Left lobe of liver (tissue), 2 donors: ENCODE data around the gene RXRG. TPM values are rescaled to one million over a fixed set of nuclear protein-coding genes. Genes with fewer than 3 reads are reported as not detected.

Source experiments
- ATAC-seq: fragments of 200-7000 bp; cut with Tn5 transposase; one replicate; pipeline ENCODE4 v1.9.1; 2020; ENCODE audit warnings: mild to moderate bottlenecking, moderate library complexity
- DNase-seq: peaks from one replicate; pipeline ENCODE4 v3.0.0-alpha.2; 2020; ENCODE audit warnings: low spot score
- total RNA-seq: library from RNA; stranded (reverse); gene quantifications from one replicate; pipeline ENCODE4 v1.2.1, GENCODE V29; 2021
- donor health status: DM: no; HTN: no; CAD: no; lungs with moderate emphysema.
- donor health status: DM: no; HTN: yes; CAD: no.

The RXRG gene
- total RNA-seq, 1 donor from 2014 or later = 0.55 TPM

- DNase-seq (no peak), ATAC-seq (no peak)
Measured at GRCh38 chr1:165452336-165453130, 7.6 kb upstream of the RXRG start.

- DNase-seq (no peak), ATAC-seq (no peak)
Measured at GRCh38 chr1:165451691-165452090, 6.8 kb upstream of the RXRG start.

GRCh38 chr1:165449131-165449530, 4.2 kb upstream of the RXRG start:
- no peak for ATAC-seq
- no peak for DNase-seq

- no peak for ATAC-seq
- DNase-seq = no peak
Measured at GRCh38 chr1:165445388-165445787, 462 bp upstream of the RXRG start.

GRCh38 chr1:165443539-165444311, 1.2 kb downstream of the RXRG start:
- ATAC-seq (peak; percentile 23), DNase-seq (no peak)

GRCh38 chr1:165442653-165443052, 2.3 kb downstream of the RXRG start:
- no peak for DNase-seq
- ATAC-seq = no peak

GRCh38 chr1:165442053-165442452, 2.9 kb downstream of the RXRG start:
- no peak for DNase-seq
- peak; percentile 83 for ATAC-seq

GRCh38 chr1:165441166-165441880, 3.6 kb downstream of the RXRG start:
- ATAC-seq = no peak
- DNase-seq = no peak

GRCh38 chr1:165439330-165439729, 5.6 kb downstream of the RXRG start:
- no peak for ATAC-seq
- DNase-seq = no peak

- ATAC-seq (no peak), DNase-seq (no peak)
Measured at GRCh38 chr1:165436994-165437393, 7.9 kb downstream of the RXRG start.

GRCh38 chr1:165435801-165436200, 9.1 kb downstream of the RXRG start:
- DNase-seq = no peak
- ATAC-seq = no peak

- ATAC-seq (no peak), DNase-seq (no peak)
Measured at GRCh38 chr1:165434281-165434680, 10.6 kb downstream of the RXRG start.

GRCh38 chr1:165431079-165431478, 13.8 kb downstream of the RXRG start:
- ATAC-seq (no peak), DNase-seq (no peak)

GRCh38 chr1:165426745-165427144, 18.2 kb downstream of the RXRG start:
- DNase-seq = no peak
- ATAC-seq = no peak

GRCh38 chr1:165425621-165426020, 19.3 kb downstream of the RXRG start:
- no peak for ATAC-seq

GRCh38 chr1:165424454-165425216, 20.3 kb downstream of the RXRG start:
- peak; percentile 53 for DNase-seq
- ATAC-seq = peak; percentile 85

More at GRCh38 chr1:165425621-165426020, 19.3 kb downstream of the RXRG start:
- no peak for DNase-seq

GRCh38 chr1:165423136-165423535, 21.8 kb downstream of the RXRG start:
- no peak for DNase-seq
- no peak for ATAC-seq

GRCh38 chr1:165420655-165421054, 24.3 kb downstream of the RXRG start:
- ATAC-seq (no peak), DNase-seq (no peak)

GRCh38 chr1:165419839-165420238, 25.1 kb downstream of the RXRG start:
- DNase-seq (no peak), ATAC-seq (no peak)

GRCh38 chr1:165418195-165418594, 26.7 kb downstream of the RXRG start:
- ATAC-seq = no peak
- no peak for DNase-seq

- DNase-seq (no peak), ATAC-seq (no peak)
Measured at GRCh38 chr1:165416876-165417275, 28.1 kb downstream of the RXRG start.
